GM12875 (cell line): ENCODE results near the gene CAMKMT.

ENCODE experiments used
- H3K4me3 ChIP-seq: one replicate; pipeline ENCODE4 v1.5.1; 2011; ENCODE audit warnings: low read depth, low read length, control low read depth
- TF ChIP-seq, protein P1 (sequence below): IDR thresholded peaks from 2 replicates; pipeline ENCODE4 v1.5.1; 2011; ENCODE audit warnings: low read depth, mild to moderate bottlenecking, control low read depth, inconsistent platforms, low read length, moderate library complexity, borderline replicate concordance; ENCODE audit not compliant: insufficient read depth

The CAMKMT gene

DNA sequence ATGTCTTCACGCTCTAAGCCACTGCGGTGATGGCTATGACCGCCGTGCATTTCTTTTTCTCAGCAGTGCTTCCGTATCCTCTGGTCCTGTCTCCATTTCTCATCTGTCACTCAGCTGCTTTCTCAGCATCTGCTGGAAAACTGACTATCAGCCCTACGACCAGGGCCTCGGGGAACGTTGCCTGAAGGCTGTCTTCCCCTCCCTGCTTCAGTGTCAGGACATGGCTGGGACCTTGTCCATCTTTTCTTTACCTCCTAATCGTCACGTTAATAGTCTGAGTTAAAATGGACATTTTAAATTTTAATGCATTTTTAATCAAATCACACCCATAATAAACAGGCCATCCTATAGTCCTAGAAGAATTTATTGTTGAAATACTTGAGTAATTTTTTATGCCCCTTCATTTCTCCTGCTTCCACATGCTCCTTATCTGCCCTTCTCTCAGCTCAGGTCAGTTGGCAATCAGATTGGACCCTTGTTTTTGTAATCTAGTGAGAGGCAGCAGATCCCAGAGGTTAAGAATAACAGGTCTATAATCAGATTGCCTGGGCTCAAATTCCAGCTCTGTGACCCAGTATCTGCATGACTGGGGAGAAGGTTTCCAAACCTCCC, 329.5 kb downstream of the CAMKMT start:
- TF ChIP-seq, protein P1, sequence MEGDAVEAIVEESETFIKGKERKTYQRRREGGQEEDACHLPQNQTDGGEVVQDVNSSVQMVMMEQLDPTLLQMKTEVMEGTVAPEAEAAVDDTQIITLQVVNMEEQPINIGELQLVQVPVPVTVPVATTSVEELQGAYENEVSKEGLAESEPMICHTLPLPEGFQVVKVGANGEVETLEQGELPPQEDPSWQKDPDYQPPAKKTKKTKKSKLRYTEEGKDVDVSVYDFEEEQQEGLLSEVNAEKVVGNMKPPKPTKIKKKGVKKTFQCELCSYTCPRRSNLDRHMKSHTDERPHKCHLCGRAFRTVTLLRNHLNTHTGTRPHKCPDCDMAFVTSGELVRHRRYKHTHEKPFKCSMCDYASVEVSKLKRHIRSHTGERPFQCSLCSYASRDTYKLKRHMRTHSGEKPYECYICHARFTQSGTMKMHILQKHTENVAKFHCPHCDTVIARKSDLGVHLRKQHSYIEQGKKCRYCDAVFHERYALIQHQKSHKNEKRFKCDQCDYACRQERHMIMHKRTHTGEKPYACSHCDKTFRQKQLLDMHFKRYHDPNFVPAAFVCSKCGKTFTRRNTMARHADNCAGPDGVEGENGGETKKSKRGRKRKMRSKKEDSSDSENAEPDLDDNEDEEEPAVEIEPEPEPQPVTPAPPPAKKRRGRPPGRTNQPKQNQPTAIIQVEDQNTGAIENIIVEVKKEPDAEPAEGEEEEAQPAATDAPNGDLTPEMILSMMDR = no peak
- H3K4me3 ChIP-seq = no peak overlapping the region

DNA sequence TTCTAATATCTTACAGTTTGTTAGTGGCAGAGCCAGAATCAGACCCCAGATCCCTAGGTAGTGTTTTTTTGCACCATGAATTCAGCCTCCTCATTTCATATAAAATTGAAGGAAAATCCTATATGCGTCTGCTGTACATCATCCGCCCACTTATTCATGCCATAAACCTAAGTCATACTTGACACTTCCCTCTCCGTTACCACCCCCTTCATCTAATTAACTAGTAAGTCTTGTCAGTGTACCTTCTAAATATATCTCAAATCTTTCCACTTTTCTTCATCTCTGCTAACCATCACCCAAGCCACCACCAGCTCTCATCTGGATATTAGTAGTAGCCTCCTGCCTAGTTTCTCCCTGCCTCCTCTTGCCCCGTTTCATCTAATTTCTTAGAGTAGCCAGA, 331.1 kb downstream of the CAMKMT start:
- no peak overlapping the region for H3K4me3 ChIP-seq
- TF ChIP-seq, protein P1 = no peak

DNA sequence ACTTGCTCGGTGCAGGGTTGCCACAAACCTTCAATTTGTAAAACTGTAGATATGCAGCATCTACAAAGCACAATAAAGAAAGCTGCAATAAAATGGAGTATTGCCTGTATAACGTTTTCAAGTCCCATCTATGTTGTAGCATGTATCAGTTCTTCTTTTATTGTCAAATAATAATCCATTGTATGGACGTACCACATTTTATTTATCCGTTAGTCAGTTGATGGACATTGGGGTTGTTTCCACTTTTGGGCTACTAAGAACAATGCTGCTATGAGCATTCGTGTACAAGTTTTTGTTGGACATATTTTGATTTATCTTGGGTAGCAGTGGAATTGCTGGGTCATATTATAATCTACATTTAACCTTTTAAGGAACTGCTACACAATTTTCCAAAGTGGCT, 339.1 kb downstream of the CAMKMT start:
- TF ChIP-seq, protein P1 = no peak
- H3K4me3 ChIP-seq = no peak overlapping the region

DNA sequence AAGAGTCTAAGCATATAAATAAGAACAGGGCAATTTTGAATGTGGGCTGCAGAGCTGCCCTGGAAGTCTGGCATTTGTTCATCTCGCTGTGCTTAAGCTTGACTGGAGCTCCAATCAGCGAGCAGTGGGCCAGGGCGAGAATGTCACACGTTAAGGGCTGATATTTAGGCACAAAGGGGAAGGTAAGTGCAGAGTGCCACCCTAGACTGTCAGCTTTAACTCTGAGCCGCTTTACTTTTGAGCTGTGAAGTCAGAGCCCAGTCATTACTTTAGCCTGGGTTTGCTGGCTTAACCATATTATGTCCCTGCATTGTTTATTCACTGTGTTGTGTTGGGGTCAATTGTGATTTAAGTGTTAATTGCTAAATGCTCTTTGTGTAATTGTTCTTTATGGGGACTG, 343.6 kb downstream of the CAMKMT start:
- TF ChIP-seq, protein P1 = no peak
- H3K4me3 ChIP-seq = no peak overlapping the region

DNA sequence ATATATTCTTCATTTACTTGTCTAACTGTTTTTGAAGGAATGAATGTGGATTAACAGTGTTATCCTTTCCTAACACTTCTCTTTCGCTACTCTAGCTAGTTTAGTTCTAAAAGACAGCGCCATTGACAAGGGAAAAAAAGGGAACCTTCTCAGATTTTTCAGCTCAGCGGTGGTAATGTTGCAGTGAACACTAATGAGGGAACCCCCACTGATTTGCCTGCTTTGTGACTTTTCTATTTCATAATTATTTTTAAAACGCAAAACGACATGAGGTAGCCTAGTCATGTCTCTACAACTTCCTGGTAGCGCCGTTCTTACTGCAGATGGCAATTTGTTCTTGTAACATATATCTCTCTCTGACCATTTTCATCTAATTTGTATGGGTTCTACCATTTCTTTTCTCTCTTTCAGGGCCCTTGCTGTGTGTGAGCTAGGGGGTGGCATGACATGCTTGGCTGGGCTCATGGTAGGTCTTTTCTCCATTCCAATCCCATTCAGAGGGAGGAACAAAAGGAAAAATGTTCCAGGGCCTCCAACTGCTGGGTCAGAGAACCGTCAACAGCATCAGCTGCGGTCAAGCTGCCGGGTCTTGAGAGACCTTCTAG, 344.2 kb downstream of the CAMKMT start:
- TF ChIP-seq, protein P1 = no peak
- H3K4me3 ChIP-seq = no peak overlapping the region

DNA sequence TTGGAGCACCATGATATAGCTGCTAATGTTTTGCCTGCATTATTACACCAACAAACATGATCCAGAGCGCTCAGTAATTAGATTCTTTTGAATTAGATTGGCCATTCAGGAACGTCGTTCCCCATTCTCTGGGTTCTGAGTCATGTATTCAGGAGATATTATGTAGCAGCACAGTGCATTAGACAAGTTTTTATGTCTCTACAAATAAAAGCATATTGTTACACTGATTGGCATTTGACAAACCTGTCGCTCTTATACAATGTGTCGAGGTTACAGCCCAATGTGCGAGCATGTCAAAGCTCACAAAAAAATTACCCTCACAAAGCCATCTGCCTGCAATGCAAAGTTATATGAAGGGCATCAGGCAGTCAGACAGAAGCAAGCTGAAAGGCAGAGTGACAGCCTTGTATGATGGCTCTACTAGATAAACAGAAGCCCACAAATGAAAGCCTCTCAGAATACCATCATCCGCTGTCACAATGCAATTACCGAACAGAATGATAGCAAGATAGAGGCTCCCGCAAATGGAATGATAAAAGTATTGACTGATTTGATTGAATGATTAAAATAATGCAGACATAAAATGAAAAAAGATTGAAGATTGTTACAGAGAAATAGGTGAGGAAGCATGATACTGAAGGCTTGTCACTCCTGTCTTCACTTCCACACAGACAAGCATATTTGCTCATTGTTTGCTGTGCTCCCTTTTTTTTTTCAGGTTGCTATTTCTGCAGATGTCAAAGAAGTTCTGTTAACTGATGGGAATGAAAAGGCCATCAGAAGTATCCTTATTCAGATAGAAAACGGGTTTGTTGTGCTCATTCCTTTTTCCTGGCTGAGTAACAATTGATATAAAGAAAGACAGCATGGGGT, 345.2 kb downstream of the CAMKMT start:
- TF ChIP-seq, protein P1 = no peak
- H3K4me3 ChIP-seq = no peak overlapping the region
